HEK293 (cell line): Measurements from ENCODE around the gene FGFRL1.
A peak's percentile ranks its signal among the peaks of the same experiment; 100 is the strongest.

Source experiments
- BCL11A ChIP-seq: fragments of 450-650 bp; formaldehyde crosslinking; IDR thresholded peaks from 2 replicates; pipeline ENCODE4 v1.5.1; 2016; ENCODE audit warnings: low read depth, missing biosample characterization, missing genetic modification characterization
- KLF9 ChIP-seq: fragments of 450-650 bp; formaldehyde crosslinking; IDR thresholded peaks from 2 replicates; pipeline ENCODE4 v1.5.1; 2016; ENCODE audit warnings: missing biosample characterization, missing genetic modification characterization, low read depth
- ZNF138 ChIP-seq: fragments of 450-650 bp; formaldehyde crosslinking; IDR thresholded peaks from 2 replicates; pipeline ENCODE4 v1.5.1; 2016; ENCODE audit warnings: missing biosample characterization, missing genetic modification characterization, borderline replicate concordance
- ZNF510 ChIP-seq: fragments of 450-650 bp; formaldehyde crosslinking; IDR thresholded peaks from 2 replicates; pipeline ENCODE4 v1.5.1; 2018; ENCODE audit warnings: mild to moderate bottlenecking, missing genetic modification characterization, missing biosample characterization; ENCODE audit not compliant: insufficient replicate concordance
- ZNF747 ChIP-seq: fragments of 450-650 bp; formaldehyde crosslinking; IDR thresholded peaks from 2 replicates; pipeline ENCODE4 v1.5.1; 2016; ENCODE audit warnings: missing biosample characterization, missing genetic modification characterization
- TF ChIP-seq, protein P1 (sequence below): fragments of 450-650 bp; formaldehyde crosslinking; IDR thresholded peaks from 2 replicates; pipeline ENCODE4 v1.5.1; 2016; ENCODE audit warnings: missing biosample characterization, missing genetic modification characterization

DNA sequence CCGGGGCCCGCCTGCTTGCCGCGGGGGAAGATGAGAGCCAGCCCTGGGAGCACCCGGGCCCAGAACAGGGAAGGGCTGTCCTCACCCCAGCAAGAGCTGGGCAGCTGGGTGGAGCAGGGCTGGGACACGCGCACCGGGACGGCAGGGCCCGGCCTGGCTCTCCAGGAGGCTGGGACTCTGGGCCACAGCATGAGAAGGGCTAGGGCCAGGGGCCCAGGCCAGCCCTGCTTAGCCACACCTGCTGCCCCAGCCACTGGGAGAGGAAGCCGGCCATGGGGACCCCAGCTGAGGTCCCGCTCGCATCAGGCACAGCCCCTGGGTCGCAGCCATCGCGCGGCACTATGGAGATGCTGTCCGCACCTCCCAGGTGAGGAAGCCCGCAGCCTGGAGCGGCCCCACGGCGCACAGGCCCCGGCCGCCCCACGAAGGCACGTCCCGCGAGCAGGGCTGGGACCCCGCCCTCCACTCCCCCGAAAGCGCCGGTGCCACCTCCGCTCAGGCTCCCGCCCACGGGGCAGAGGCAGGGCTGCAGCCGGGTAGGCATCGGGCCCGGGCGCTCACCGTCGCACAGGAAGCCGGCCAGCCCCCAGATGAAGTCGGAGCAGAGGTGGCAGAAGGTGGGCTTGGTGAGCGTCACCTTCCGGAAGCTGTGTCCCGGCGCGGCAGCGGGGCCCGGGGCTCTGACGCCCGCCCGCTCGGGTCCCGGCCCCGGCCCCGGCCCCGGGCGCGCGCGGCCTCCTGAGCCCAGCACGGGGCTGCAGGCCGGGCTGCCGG, 38.6 kb upstream of the FGFRL1 start:
- TF ChIP-seq ZNF747 (no peak), BCL11A (no peak), ZNF138 (tag by site-specific recombination) (no peak), ZNF510 (tag by site-specific recombination) (no peak), KLF9 (peak; percentile 54)
- TF ChIP-seq, protein P1, sequence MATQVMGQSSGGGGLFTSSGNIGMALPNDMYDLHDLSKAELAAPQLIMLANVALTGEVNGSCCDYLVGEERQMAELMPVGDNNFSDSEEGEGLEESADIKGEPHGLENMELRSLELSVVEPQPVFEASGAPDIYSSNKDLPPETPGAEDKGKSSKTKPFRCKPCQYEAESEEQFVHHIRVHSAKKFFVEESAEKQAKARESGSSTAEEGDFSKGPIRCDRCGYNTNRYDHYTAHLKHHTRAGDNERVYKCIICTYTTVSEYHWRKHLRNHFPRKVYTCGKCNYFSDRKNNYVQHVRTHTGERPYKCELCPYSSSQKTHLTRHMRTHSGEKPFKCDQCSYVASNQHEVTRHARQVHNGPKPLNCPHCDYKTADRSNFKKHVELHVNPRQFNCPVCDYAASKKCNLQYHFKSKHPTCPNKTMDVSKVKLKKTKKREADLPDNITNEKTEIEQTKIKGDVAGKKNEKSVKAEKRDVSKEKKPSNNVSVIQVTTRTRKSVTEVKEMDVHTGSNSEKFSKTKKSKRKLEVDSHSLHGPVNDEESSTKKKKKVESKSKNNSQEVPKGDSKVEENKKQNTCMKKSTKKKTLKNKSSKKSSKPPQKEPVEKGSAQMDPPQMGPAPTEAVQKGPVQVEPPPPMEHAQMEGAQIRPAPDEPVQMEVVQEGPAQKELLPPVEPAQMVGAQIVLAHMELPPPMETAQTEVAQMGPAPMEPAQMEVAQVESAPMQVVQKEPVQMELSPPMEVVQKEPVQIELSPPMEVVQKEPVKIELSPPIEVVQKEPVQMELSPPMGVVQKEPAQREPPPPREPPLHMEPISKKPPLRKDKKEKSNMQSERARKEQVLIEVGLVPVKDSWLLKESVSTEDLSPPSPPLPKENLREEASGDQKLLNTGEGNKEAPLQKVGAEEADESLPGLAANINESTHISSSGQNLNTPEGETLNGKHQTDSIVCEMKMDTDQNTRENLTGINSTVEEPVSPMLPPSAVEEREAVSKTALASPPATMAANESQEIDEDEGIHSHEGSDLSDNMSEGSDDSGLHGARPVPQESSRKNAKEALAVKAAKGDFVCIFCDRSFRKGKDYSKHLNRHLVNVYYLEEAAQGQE (tag by site-specific recombination): no peak
